CD4-positive, alpha-beta T cell treated with Interleukin-1 beta for 1 hour (primary cell): ENCODE results near the gene ISG20L2.

Experiments
- DNase-seq, 2 donors: peaks; one replicate each; pipeline ENCODE4 v3.0.0-alpha.2; 2020 to 2022

The ISG20L2 gene

GRCh38 chr1:156706657-156707416, 21.7 kb downstream of the ISG20L2 start:
- peak in 1 of 2 donors; percentile 35 for DNase-seq

GRCh38 chr1:156705918-156706656, 22.5 kb downstream of the ISG20L2 start:
- DNase-seq = peak; percentile 61 to 70

GRCh38 chr1:156705321-156705917, 23.1 kb downstream of the ISG20L2 start, which contains the start of gene CRABP2:
Gene CRABP2, minus strand, starts transcription at chr1:156705583. Its CDS starts 137 bp downstream, at chr1:156705446.
- DNase-seq = peak in 1 of 2 donors; percentile 36

- DNase-seq = peak in 1 of 2 donors; percentile 15
These were observed 23.6 kb downstream of the ISG20L2 start for GRCh38 chr1:156704930-156705320.

GRCh38 chr1:156704166-156704711, 24.3 kb downstream of the ISG20L2 start:
- no peak for DNase-seq

GRCh38 chr1:156703741-156704140, 24.8 kb downstream of the ISG20L2 start:
- no peak for DNase-seq

GRCh38 chr1:156703336-156703735, 25.2 kb downstream of the ISG20L2 start:
- DNase-seq = no peak

- DNase-seq = no peak
These were observed 27.6 kb downstream of the ISG20L2 start for GRCh38 chr1:156700736-156701531.

- DNase-seq = no peak
These were observed 29.6 kb downstream of the ISG20L2 start for GRCh38 chr1:156698995-156699394.

- DNase-seq = no peak
These were observed 31.1 kb downstream of the ISG20L2 start for GRCh38 chr1:156697481-156697880.

- DNase-seq = no peak
These were observed 31.8 kb downstream of the ISG20L2 start for GRCh38 chr1:156696755-156697154.

GRCh38 chr1:156694690-156694962, 33.9 kb downstream of the ISG20L2 start:
- no peak for DNase-seq

GRCh38 chr1:156693848-156694689, 34.5 kb downstream of the ISG20L2 start:
- no peak for DNase-seq

GRCh38 chr1:156692925-156693847, 35.4 kb downstream of the ISG20L2 start:
- peak; percentile 21 to 27 for DNase-seq

GRCh38 chr1:156692441-156692924, 36.1 kb downstream of the ISG20L2 start:
- DNase-seq = no peak

- DNase-seq = no peak
These were observed 36.7 kb downstream of the ISG20L2 start for GRCh38 chr1:156691665-156692440.

- no peak for DNase-seq
These were observed 37.4 kb downstream of the ISG20L2 start for GRCh38 chr1:156691191-156691590.

- no peak for DNase-seq
These were observed 37.9 kb downstream of the ISG20L2 start for GRCh38 chr1:156690675-156691036.

- DNase-seq = no peak
These were observed 38.5 kb downstream of the ISG20L2 start for GRCh38 chr1:156689953-156690674.
